HG03196 (cell line): ENCODE results near the gene TBC1D10A.

Experiments used
- ATAC-seq: cut with Tn5 transposase; IDR thresholded peaks from one replicate; pipeline ENCODE4 v1.9.1; 2021; ENCODE audit not compliant: unreplicated experiment

Gene TBC1D10A

GRCh38 chr22:30248484-30248883 lies 78.3 kb downstream of the TBC1D10A start:
- ATAC-seq, result no peak

GRCh38 chr22:30247974-30248373 lies 78.8 kb downstream of the TBC1D10A start:
- no peak for ATAC-seq

- no peak for ATAC-seq
Observed at GRCh38 chr22:30247561-30247960, 79.2 kb downstream of the TBC1D10A start.

- no peak for ATAC-seq
Observed at GRCh38 chr22:30246814-30247376, 79.8 kb downstream of the TBC1D10A start.

- ATAC-seq, result no peak
Observed at GRCh38 chr22:30245985-30246813, 80.5 kb downstream of the TBC1D10A start, which contains the start of gene LIF. LIF (minus strand) TSS chr22:30246759; CDS start chr22:30246695, 64 bp downstream.

- ATAC-seq, result no peak
Observed at GRCh38 chr22:30245181-30245984, 81.4 kb downstream of the TBC1D10A start.

GRCh38 chr22:30244641-30245040 lies 82.1 kb downstream of the TBC1D10A start:
- ATAC-seq, result no peak

- ATAC-seq, result no peak
Observed at GRCh38 chr22:30244066-30244465, 82.7 kb downstream of the TBC1D10A start.

GRCh38 chr22:30243661-30244060 lies 83.1 kb downstream of the TBC1D10A start:
- ATAC-seq, result no peak
